Measurements from ENCODE around the gene HJURP. TPM values are rescaled to one million over a fixed set of nuclear protein-coding genes. Genes with fewer than 3 reads are reported as not detected.

The HJURP gene
- total RNA-seq, 3 donors from 2014 or later (not counting 1 experiment from before 2014, with no cell fraction given), result 0.87 to 3.2 (median 1.5) TPM

GRCh38 chr2:233862261-233862768 is 8.0 kb upstream of the HJURP start:
- WGBS (ENCODE audit: insufficient coverage), result 83% methylated on average over 4 of the region's 4 CpGs
- no peak for TF ChIP-seq CTCF (IDR thresholded peaks at IDR 0.05)
- Histone ChIP-seq H3K4me1 (ENCODE audit: control insufficient read depth, insufficient read depth, low read length) (no peaks in the 10 kb centered on the region), H3K27me3 (ENCODE audit: control insufficient read depth, insufficient read depth, low read length) (no peaks in the 10 kb centered on the region), H3K9me3 (ENCODE audit: control insufficient read depth, insufficient read depth, low read length) (peaks cover 3% of the 10 kb centered on the region), H3K36me3 (ENCODE audit: control insufficient read depth, insufficient read depth, low read length) (no peaks in the 10 kb centered on the region), H3K27ac (ENCODE audit: low read length) (no peak overlapping the region), H3K4me3 (ENCODE audit: low read length) (no peak overlapping the region)
- no peak for DNase-seq
- ATAC-seq, result no peak
- intact Hi-C loops (cut with micrococcal nuclease), result no loop called here
- Mint-ChIP-seq H3K4me3 (no peak overlapping the region), H3K36me3 (no peaks in the 10 kb centered on the region), H3K27me3 (ENCODE audit: low read depth in 2 of 2) (peaks cover 0 to 7% of the 10 kb centered on the region in 2 donors), H3K9me3 (no peaks in the 10 kb centered on the region), H3K4me1 (peaks cover 0 to 5% of the 10 kb centered on the region in 2 donors), H3K27ac (no peak overlapping the region)

- no peak for TF ChIP-seq CTCF (IDR thresholded peaks at IDR 0.05)
- Mint-ChIP-seq H3K27me3 (ENCODE audit: low read depth in 2 of 2) (peaks cover 0 to 7% of the 10 kb centered on the region in 2 donors), H3K27ac (no peak overlapping the region), H3K9me3 (no peaks in the 10 kb centered on the region), H3K36me3 (no peaks in the 10 kb centered on the region), H3K4me1 (peaks cover 13 to 23% of the 10 kb centered on the region in 2 donors), H3K4me3 (no peak overlapping the region)
- Histone ChIP-seq H3K36me3 (ENCODE audit: control insufficient read depth, insufficient read depth, low read length) (no peaks in the 10 kb centered on the region), H3K27ac (ENCODE audit: low read length) (no peak overlapping the region), H3K4me1 (ENCODE audit: control insufficient read depth, insufficient read depth, low read length) (peaks cover 17% of the 10 kb centered on the region), H3K4me3 (ENCODE audit: low read length) (no peak overlapping the region), H3K27me3 (ENCODE audit: control insufficient read depth, insufficient read depth, low read length) (no peaks in the 10 kb centered on the region), H3K9me3 (ENCODE audit: control insufficient read depth, insufficient read depth, low read length) (no peaks in the 10 kb centered on the region)
- WGBS (ENCODE audit: insufficient coverage), result 87% methylated on average over 4 of the region's 4 CpGs
- DNase-seq, result no peak
- ATAC-seq, result no peak
- intact Hi-C loops (cut with micrococcal nuclease), result loop anchor here (5.0 kb wide), 1 partner anchor 644 kb away; no protein-coding TSS in a partner anchor
Measured at GRCh38 chr2:233858331-233858730, 4.0 kb upstream of the HJURP start.

DNA sequence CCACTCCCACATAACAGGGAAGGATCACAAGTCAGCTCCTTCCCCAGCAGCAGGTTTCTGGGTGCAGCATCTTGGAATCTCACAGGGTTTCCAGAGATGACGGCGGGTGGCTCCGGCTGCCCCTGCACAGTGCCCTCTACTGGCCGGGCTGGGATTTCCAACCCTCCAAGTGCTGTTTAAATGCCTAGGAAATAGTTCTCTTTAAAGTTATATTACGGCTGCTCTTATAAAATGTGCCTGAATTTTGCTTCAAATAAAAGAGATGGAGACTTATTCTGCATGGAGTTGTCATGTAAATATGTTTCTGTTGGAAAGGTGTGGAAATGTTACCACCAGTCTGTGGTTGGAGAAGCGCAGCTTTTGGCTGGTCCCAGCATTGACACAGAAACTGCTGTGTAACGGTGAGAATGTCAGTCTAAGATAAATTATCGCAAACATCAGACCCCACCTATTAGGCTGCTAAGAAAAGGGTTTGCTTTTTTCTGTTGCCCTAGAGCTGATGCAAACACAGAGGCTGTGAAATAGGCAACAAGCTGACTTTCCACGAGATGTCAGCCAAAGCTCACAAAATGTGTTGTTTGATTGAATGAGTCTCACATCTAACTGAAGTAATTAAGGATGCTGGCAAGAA is 3.3 kb upstream of the HJURP start:
- DNase-seq (peak; percentile 45 to 68), ATAC-seq (peak in 1 of 3 donors; percentile 53)
- intact Hi-C loops (cut with micrococcal nuclease), result loop anchor here (5.0 kb wide), 1 partner anchor 645 kb away; no protein-coding TSS in a partner anchor

More for the DNA sequence above, 3.3 kb upstream of the HJURP start:
- Mint-ChIP-seq H3K27ac (no peak overlapping the region), H3K4me1 (peaks cover 18 to 24% of the 10 kb centered on the region in 2 donors), H3K9me3 (no peaks in the 10 kb centered on the region), H3K27me3 (ENCODE audit: low read depth in 2 of 2) (peaks cover 0 to 7% of the 10 kb centered on the region in 2 donors), H3K4me3 (no peak overlapping the region), H3K36me3 (no peaks in the 10 kb centered on the region)
- TF ChIP-seq CTCF (IDR thresholded peaks at IDR 0.05), result peak; percentile 83
- 25% methylated on average over 9 of the region's 9 CpGs for WGBS (ENCODE audit: insufficient coverage)
- H3K27ac ChIP-seq (ENCODE audit: low read length), result no peak overlapping the region
- no peaks in the 10 kb centered on the region for H3K27me3 ChIP-seq (ENCODE audit: control insufficient read depth, insufficient read depth, low read length)
- H3K36me3 ChIP-seq (ENCODE audit: control insufficient read depth, insufficient read depth, low read length), result no peaks in the 10 kb centered on the region
- H3K4me1 ChIP-seq (ENCODE audit: control insufficient read depth, insufficient read depth, low read length), result peaks cover 19% of the 10 kb centered on the region
- no peaks in the 10 kb centered on the region for H3K9me3 ChIP-seq (ENCODE audit: control insufficient read depth, insufficient read depth, low read length)
- no peak overlapping the region for H3K4me3 ChIP-seq (ENCODE audit: low read length)

Measured in natural killer cell (primary cell).